DOHH2 (cell line): ENCODE results near the gene LURAP1L.

Experiments
- CTCF ChIP-seq: fragments of 200-600 bp; sonication (generic); IDR thresholded peaks from one replicate; pipeline ENCODE4 v1.5.1; 2014; ENCODE audit warnings: antibody characterized with exemption, mild to moderate bottlenecking, low read depth, low read length; ENCODE audit not compliant: poor library complexity, severe bottlenecking
- EZH2phosphoT487 ChIP-seq: fragments of 200-600 bp; sonication (generic); IDR thresholded peaks from 2 replicates; pipeline ENCODE4 v1.6.1; 2017; ENCODE audit warnings: borderline replicate concordance, mild to moderate bottlenecking, antibody characterized with exemption, low read length, moderate library complexity, mixed read lengths

- TF ChIP-seq CTCF (no peak), EZH2phosphoT487 (no peak)
Observed at GRCh38 chr9:12851341-12852090, 76.7 kb downstream of the LURAP1L start.
